NT2/D1 (cell line): Measurements from ENCODE around the gene RYR2.

Source experiments
- SUZ12 ChIP-seq: IDR thresholded peaks from 2 replicates; pipeline ENCODE4 v1.6.1; 2011; ENCODE audit not compliant: insufficient read length, insufficient read depth; ENCODE audit errors: extremely low read depth
- YY1 ChIP-seq: IDR thresholded peaks from 2 replicates; pipeline ENCODE4 v1.6.1; 2011; ENCODE audit not compliant: insufficient read length, insufficient read depth
- ZNF274 ChIP-seq: IDR thresholded peaks from 2 replicates; pipeline ENCODE4 v1.6.1; 2011; ENCODE audit warnings: mild to moderate bottlenecking, low read depth, low read length

GRCh38 chr1:236992449-236992848, 49.5 kb upstream of the RYR2 start:
- TF ChIP-seq YY1 (no peak), ZNF274 (no peak), SUZ12 (no peak)
